Loucy (cell line): ENCODE results near the gene TMEM126A.
A peak's percentile ranks its signal among the peaks of the same experiment; 100 is the strongest.
"Not testable (repeated sequence)": the region's sequence is repeated elsewhere in the genome, so short reads cannot be mapped to it uniquely, and the experiment has no call there.

Experiments
- H2AFZ ChIP-seq: fragments of 200-600 bp; sonication (generic); 2 replicates; pipeline ENCODE4 v1.6.0; 2016; ENCODE audit warnings: antibody characterized with exemption, mild to moderate bottlenecking, low read length, moderate library complexity
- H3F3A ChIP-seq: fragments of 200-600 bp; 2 replicates; pipeline ENCODE4 v1.6.0; 2016; ENCODE audit warnings: antibody characterized with exemption, low read depth, mild to moderate bottlenecking
- H3K27me3 ChIP-seq: fragments of 200-600 bp; sonication (generic); 2 replicates; pipeline ENCODE4 v1.6.1; 2014; ENCODE audit warnings: low read length, mild to moderate bottlenecking; ENCODE audit not compliant: insufficient read depth, poor library complexity, severe bottlenecking
- H3K36me3 ChIP-seq: fragments of 200-600 bp; sonication (generic); 2 replicates; pipeline ENCODE4 v1.6.1; 2016; ENCODE audit warnings: low read length; ENCODE audit not compliant: insufficient read depth
- H3K4me1 ChIP-seq: fragments of 200-600 bp; sonication (generic); 2 replicates; pipeline ENCODE4 v1.5.1; 2014; ENCODE audit warnings: low read length, mild to moderate bottlenecking; ENCODE audit not compliant: insufficient read depth, poor library complexity, severe bottlenecking
- H3K4me2 ChIP-seq: fragments of 200-600 bp; sonication (generic); 2 replicates; pipeline ENCODE4 v1.6.0; 2014; ENCODE audit warnings: antibody characterized with exemption, low read length, low read depth, mild to moderate bottlenecking; ENCODE audit not compliant: poor library complexity, severe bottlenecking
- H3K4me3 ChIP-seq: fragments of 200-600 bp; sonication (generic); 2 replicates; pipeline ENCODE4 v1.5.1; 2014; ENCODE audit warnings: low read length, mild to moderate bottlenecking, mixed read lengths; ENCODE audit not compliant: poor library complexity, severe bottlenecking
- H3K79me2 ChIP-seq: fragments of 200-600 bp; sonication (generic); 2 replicates; pipeline ENCODE4 v1.6.1; 2014; ENCODE audit warnings: low read length; ENCODE audit not compliant: insufficient read depth
- H3K9ac ChIP-seq: fragments of 200-600 bp; sonication (generic); 2 replicates; pipeline ENCODE4 v1.6.0; 2014; ENCODE audit warnings: mild to moderate bottlenecking, low read depth, low read length, moderate library complexity; ENCODE audit not compliant: poor library complexity, severe bottlenecking
- H3K9me2 ChIP-seq: fragments of 200-600 bp; sonication (generic); replicated peaks from 2 replicates; pipeline ENCODE4 v1.6.1; 2016; ENCODE audit warnings: low read depth, low read length, mixed read lengths
- H3K9me3 ChIP-seq: fragments of 200-600 bp; sonication (generic); 2 replicates; pipeline ENCODE4 v1.6.1; 2014; ENCODE audit warnings: mild to moderate bottlenecking, antibody characterized with exemption, low read length, low read depth; ENCODE audit not compliant: insufficient read depth
- H4K20me1 ChIP-seq: fragments of 200-600 bp; sonication (generic); 2 replicates; pipeline ENCODE4 v1.6.0; 2014; ENCODE audit warnings: antibody characterized with exemption, low read length, mild to moderate bottlenecking; ENCODE audit not compliant: insufficient read depth, poor library complexity, severe bottlenecking
- CTCF ChIP-seq: fragments of 200-600 bp; sonication (generic); conservative IDR thresholded peaks from 2 replicates; pipeline ENCODE4 v1.5.1; 2014; ENCODE audit warnings: mild to moderate bottlenecking, antibody characterized with exemption, low read length
- EZH2phosphoT487 ChIP-seq: fragments of 200-600 bp; IDR thresholded peaks from 2 replicates; pipeline ENCODE4 v1.6.1; 2018; ENCODE audit warnings: antibody characterized with exemption, mild to moderate bottlenecking, moderate library complexity, borderline replicate concordance

Gene TMEM126A

GRCh38 chr11:85651118-85651517 lies 3.4 kb downstream of the TMEM126A start:
- Histone ChIP-seq H3K9me3 (no peaks in the 10 kb centered on the region), H3K4me2 (no peak overlapping the region), H3K27me3 (no peaks in the 10 kb centered on the region), H3K36me3 (peaks cover 8% of the 10 kb centered on the region; the same call in 1 of the 2 replicates), H2AFZ (no peak overlapping the region), H4K20me1 (peaks cover 22% of the 10 kb centered on the region), H3K9me2 (no peaks in the 10 kb centered on the region), H3K4me3 (no peak overlapping the region), H3K4me1 (peaks cover 22% of the 10 kb centered on the region), H3K9ac (no peak overlapping the region), H3F3A (no peaks in the 10 kb centered on the region; the same call in 1 of the 2 replicates), H3K79me2 (peaks cover 29% of the 10 kb centered on the region; the same call in 1 of the 2 replicates)
- no peak for TF ChIP-seq CTCF

GRCh38 chr11:85652786-85653447 lies 5.2 kb downstream of the TMEM126A start:
- no peak for TF ChIP-seq EZH2phosphoT487
- TF ChIP-seq CTCF, result no peak
- Histone ChIP-seq H3K79me2 (peaks cover 44% of the 10 kb centered on the region), H3K9ac (no peak overlapping the region), H3K9me2 (no peaks in the 10 kb centered on the region), H3K4me3 (no peak overlapping the region), H3K36me3 (peaks cover 22% of the 10 kb centered on the region), H3K9me3 (no peaks in the 10 kb centered on the region), H4K20me1 (peaks cover 37% of the 10 kb centered on the region), H3K4me1 (peaks cover 17% of the 10 kb centered on the region), H3F3A (no peaks in the 10 kb centered on the region; the same call in 1 of the 2 replicates), H3K4me2 (peak overlapping the region; percentile 41), H3K27me3 (no peaks in the 10 kb centered on the region), H2AFZ (no peak overlapping the region)

- H3K79me2 ChIP-seq, result peaks cover 48% of the 10 kb centered on the region
Observed at GRCh38 chr11:85654343-85654742, 6.6 kb downstream of the TMEM126A start.

GRCh38 chr11:85656777-85657176 lies 9.0 kb downstream of the TMEM126A start:
- Histone ChIP-seq H3K9me2 (no peaks in the 10 kb centered on the region), H3K27me3 (no peaks in the 10 kb centered on the region), H3K9me3 (no peaks in the 10 kb centered on the region), H3K4me1 (peaks cover 43% of the 10 kb centered on the region), H3K79me2 (peaks cover 73% of the 10 kb centered on the region), H3K36me3 (peaks cover 51% of the 10 kb centered on the region), H3K9ac (no peak overlapping the region), H2AFZ (no peak overlapping the region), H3K4me2 (peak overlapping the region; percentile 95), H3F3A (no peaks in the 10 kb centered on the region; the same call in 1 of the 2 replicates), H4K20me1 (peaks cover 75% of the 10 kb centered on the region), H3K4me3 (no peak overlapping the region)
- TF ChIP-seq CTCF (no peak), EZH2phosphoT487 (no peak)

More at GRCh38 chr11:85654343-85654742, 6.6 kb downstream of the TMEM126A start:
- not testable (repeated sequence) for H3K9ac ChIP-seq, H3K4me2 ChIP-seq, H3K27me3 ChIP-seq, H2AFZ ChIP-seq, H3K4me3 ChIP-seq, H3F3A ChIP-seq, H3K9me2 ChIP-seq, H3K9me3 ChIP-seq
- peaks cover 51% of the 10 kb centered on the region for H4K20me1 ChIP-seq
- H3K4me1 ChIP-seq, result peaks cover 22% of the 10 kb centered on the region
- peaks cover 30% of the 10 kb centered on the region for H3K36me3 ChIP-seq
